Heart right ventricle (tissue), 16 donors: Measurements from ENCODE around the gene AP2M1. TPM values are rescaled to one million over a fixed set of nuclear protein-coding genes. Genes with fewer than 3 reads are reported as not detected.

Experiments
- ATAC-seq, 8 donors: fragments of 200-7000 bp; cut with Tn5 transposase; one replicate each; pipeline ENCODE4 v1.9.1; 2020; ENCODE audit warnings: mild to moderate bottlenecking in 8 of 8, moderate library complexity in 8 of 8, moderate number of reproducible peaks in 1 of 8
- DNase-seq, 2 donors: peaks; one replicate each; pipeline ENCODE4 v3.0.0-alpha.2; 2020
- H3K27ac ChIP-seq, 10 donors: fragments of 200-600 bp; sonication (generic) in 2 of 10; one replicate each; pipeline versions ENCODE4 v1.5.0 to v1.8.0; 2020 to 2022; ENCODE audit warnings: mild to moderate bottlenecking in 3 of 10
- H3K27me3 ChIP-seq, 7 donors: fragments of 200-600 bp; one replicate each; pipeline ENCODE4 v1.8.0; 2021 to 2022; ENCODE audit warnings: mild to moderate bottlenecking in 2 of 7
- H3K36me3 ChIP-seq, 9 donors: fragments of 200-600 bp; sonication (generic) in 1 of 9; one replicate each; pipeline versions ENCODE4 v1.5.0 to v1.8.0; 2020 to 2022; ENCODE audit warnings: mild to moderate bottlenecking in 2 of 9
- H3K4me1 ChIP-seq, 9 donors: fragments of 200-600 bp; sonication (generic) in 1 of 9; one replicate each; pipeline versions ENCODE4 v1.5.0 to v1.8.0; 2020 to 2022; ENCODE audit warnings: mild to moderate bottlenecking in 4 of 9
- H3K4me3 ChIP-seq, 10 donors: fragments of 200-600 bp; sonication (generic) in 2 of 10; one replicate each; pipeline versions ENCODE4 v1.5.0 to v1.8.0; 2020 to 2022; ENCODE audit warnings: mild to moderate bottlenecking in 7 of 10, moderate library complexity in 2 of 10
- H3K9me3 ChIP-seq, 11 donors: fragments of 200-600 bp in 10 of 11; sonication (generic) in 2 of 11; one replicate each; pipeline versions ENCODE4 v1.5.0 to v1.8.0; 2013 to 2022; ENCODE audit warnings: mild to moderate bottlenecking in 2 of 11, control low read depth in 1 of 11, moderate library complexity in 1 of 11
- whole genome bisulfite sequencing, 2 donors: extraction: QIAGEN DNeasy Blood & Tissue Kit; methylation state at CpG; one replicate each; pipeline ENCODE4 v1.1.7; 2013; ENCODE audit warnings: inconsistent platforms in 1 of 2; 5-methylcytosine and 5-hydroxymethylcytosine counted together
- intact Hi-C, 10 donors: fragments of 100-400 bp; cut with DNase I; formaldehyde crosslinking; loops; one replicate each; pipeline versions ENCODE4 v1.11.1 to v1.14.2; 2022
- polyA plus RNA-seq, 2 donors: library from polyadenylated mRNA; stranded (reverse); fragments of 200-250 nt; gene quantifications; one replicate each; pipeline ENCODE4 v1.2.3, GENCODE V29; 2013
- total RNA-seq, 10 donors: library from RNA; stranded (reverse); fragmentation: NEBNext Ultra II Directional in 3 of 10; extraction: Animal tissue kit (Norgen Biotek cat#: 25700) in 3 of 10; gene quantifications; one replicate each; pipeline versions ENCODE4 v1.2.1 to v1.2.4, GENCODE V29; 2021 to 2023
- TF ChIP-seq, protein P1 (sequence below), 9 donors: fragments of 200-600 bp; sonication (generic) in 2 of 9; IDR thresholded peaks; one replicate each; pipeline versions ENCODE4 v1.5.0 to v1.8.0; 2021 to 2022; ENCODE audit warnings: antibody characterized with exemption in 9 of 9, mild to moderate bottlenecking in 5 of 9, moderate library complexity in 1 of 9
- donor health status: Arrhythmogenic right ventricular cardiomyopathy.
- donor health status: ischemic (EF 13 %, LVEDD 7.1; RV severe dilation, severe dysfunction).
- donor health status: healthy with polysubstance abuse.
- donor health status: DM: no; HTN: yes; CAD: no.
- donor health status: DM: no; HTN: no; CAD: no.
- donor health status: ischemic (EF 25% LVEDD 6.9; RV normal size, moderate dysfunction).
- donor health status: ischemic (EF 25% LVEDD 5.7; RV mildly dilated, moderate dysfunction).
- donor health status: healthy.
- donor health status: DM: yes; HTN: yes; CAD: no.
- donor health status: Ischemic cardiomyopathy.
- donor health status: ischemic (EF 35%, LVEDD 5.7; RV mildly dilated, moderate dysfunction).
- donor health status: nonischemic (EF 11% LVEDD 7.7; RV severe dilation, severe dysfunction).
- donor health status: DM: yes; HTN: yes; CAD: no.
- donor health status: PGD.
- donor health status: ischemic (EF 29% LVEDD 5.4; RV normal size, mild dysfunction).
- donor health status: nonischemic (EF 23%, LVEDD 6.1; RV moderate dilation, normal function).

Gene AP2M1
- total and polyA plus RNA-seq, 12 donors, result 187 to 390 (median 321) TPM

DNA sequence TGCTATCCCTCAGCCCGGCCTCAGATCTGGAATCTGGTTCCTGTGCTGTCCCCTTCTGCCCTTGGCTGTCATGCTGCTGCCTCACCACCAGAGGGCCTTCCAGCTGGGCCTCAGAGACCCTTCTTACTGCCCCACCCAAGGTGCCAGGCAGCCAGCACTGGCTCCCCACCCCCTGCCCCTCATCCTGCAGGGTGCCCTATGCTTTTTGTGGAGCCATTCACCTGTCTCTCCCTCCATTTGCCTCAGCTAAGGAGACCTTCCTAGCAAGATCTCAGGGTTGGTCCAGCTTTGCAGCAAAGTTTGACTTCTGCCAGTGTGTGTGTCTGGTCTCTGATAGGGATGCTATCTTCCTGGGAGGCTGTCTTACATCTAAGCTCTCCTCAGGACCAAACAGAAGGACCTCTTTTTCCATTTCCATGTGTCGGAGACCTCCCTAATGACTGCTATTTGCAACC is 52.9 kb downstream of the AP2M1 start:
- intact Hi-C loops, result no loop called here
- Histone ChIP-seq H3K9me3 (no peaks in the 10 kb centered on the region), H3K27ac (no peak overlapping the region), H3K4me3 (no peak overlapping the region), H3K27me3 (peaks cover 17 to 78% (median 41%) of the 10 kb centered on the region in 7 donors), H3K4me1 (peaks cover 0 to 20% (median 11%) of the 10 kb centered on the region in 9 donors), H3K36me3 (no peaks in the 10 kb centered on the region)
- 59 to 61% methylated on average over 2 of the region's 2 CpGs for WGBS, 2 donors
- ATAC-seq (peak in 1 of 8 donors; percentile 31), DNase-seq (no peak)
- TF ChIP-seq, protein P1, sequence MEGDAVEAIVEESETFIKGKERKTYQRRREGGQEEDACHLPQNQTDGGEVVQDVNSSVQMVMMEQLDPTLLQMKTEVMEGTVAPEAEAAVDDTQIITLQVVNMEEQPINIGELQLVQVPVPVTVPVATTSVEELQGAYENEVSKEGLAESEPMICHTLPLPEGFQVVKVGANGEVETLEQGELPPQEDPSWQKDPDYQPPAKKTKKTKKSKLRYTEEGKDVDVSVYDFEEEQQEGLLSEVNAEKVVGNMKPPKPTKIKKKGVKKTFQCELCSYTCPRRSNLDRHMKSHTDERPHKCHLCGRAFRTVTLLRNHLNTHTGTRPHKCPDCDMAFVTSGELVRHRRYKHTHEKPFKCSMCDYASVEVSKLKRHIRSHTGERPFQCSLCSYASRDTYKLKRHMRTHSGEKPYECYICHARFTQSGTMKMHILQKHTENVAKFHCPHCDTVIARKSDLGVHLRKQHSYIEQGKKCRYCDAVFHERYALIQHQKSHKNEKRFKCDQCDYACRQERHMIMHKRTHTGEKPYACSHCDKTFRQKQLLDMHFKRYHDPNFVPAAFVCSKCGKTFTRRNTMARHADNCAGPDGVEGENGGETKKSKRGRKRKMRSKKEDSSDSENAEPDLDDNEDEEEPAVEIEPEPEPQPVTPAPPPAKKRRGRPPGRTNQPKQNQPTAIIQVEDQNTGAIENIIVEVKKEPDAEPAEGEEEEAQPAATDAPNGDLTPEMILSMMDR (IDR thresholded peaks at IDR 0.05), result peak; percentile 47 to 85 (median 73)

DNA sequence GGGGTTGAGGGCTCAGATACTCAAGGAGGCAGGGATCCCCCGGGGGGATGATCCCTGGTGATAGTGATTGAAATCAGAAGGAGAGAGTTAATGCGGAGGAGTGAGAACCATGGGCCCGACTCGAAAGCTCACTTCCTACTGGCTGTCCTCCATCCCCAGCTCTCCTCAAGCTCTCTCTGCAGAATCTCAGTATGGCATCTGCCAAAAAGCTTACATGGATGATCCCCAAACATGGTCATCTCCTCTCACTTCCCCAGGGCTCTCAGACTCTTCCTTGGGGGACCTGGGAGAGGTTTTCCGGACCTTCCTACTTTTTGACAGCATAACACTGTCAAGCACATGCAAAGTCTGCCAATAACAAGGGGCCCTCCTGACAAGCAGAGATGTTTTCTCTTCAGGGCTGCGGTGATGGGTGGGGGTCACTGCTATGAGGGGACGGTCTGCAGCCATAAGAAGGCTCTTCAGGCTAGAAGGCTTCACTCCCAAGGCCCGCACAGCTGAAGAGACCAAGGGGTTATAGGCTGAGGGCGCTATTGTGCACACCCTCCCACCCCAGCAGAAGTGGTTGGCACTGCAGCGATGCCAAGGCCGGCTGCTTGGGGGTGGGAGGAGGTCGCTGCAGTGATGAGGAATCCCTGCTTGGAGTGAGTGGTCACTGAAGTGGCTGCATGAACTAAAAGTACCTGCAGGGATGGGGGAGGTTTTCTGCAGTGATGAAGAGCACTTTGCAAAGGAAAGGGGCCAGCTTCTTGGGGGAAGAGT is 53.9 kb downstream of the AP2M1 start:
- TF ChIP-seq, protein P1 (IDR thresholded peaks at IDR 0.05), result no peak
- DNase-seq (no peak), ATAC-seq (no peak)
- Histone ChIP-seq H3K9me3 (no peaks in the 10 kb centered on the region), H3K4me3 (peak overlapping the region in 7 of 10 donors; percentile 49 to 69 (median 57)), H3K27ac (no peak overlapping the region), H3K27me3 (peaks cover 17 to 89% (median 51%) of the 10 kb centered on the region in 7 donors), H3K36me3 (no peaks in the 10 kb centered on the region), H3K4me1 (peaks cover 0 to 20% (median 11%) of the 10 kb centered on the region in 9 donors)
- intact Hi-C loops, result no loop called here
- 35 to 40% methylated on average over 12 of the region's 12 CpGs for WGBS, 2 donors

DNA sequence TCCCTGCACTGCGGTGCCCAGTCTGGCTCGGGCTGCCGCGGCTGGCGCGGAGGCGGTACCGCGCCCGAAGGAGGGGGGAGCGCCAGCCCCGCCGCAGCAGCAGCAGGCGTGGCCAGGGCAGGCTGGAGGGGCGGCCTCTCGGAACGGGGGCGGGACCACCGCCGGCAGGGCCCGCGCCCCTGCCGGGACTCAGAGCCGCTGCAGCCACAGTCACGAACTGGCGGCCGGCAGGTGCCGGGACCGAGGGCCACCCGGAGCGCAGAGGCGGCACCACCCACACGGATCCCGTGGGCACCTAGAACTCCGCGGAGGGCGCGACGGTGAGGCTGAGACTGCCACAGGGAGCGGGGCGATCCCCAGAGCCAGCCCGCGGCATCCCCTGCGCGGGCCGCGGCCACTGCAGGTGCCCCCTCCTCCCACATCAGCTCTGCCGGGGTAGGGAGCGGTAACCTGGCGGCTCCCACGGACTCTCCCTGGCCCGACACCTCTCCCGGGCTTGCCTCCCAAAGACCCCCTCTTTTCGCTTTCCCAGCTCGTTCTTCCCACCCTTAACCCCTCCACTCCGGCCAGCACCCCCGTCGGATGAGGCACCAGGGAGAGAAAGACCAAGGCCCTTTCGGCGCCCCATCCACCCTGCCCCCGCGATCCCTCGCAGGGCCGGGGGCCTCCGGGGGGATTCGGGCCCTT is 54.9 kb downstream of the AP2M1 start, which contains the start of gene VWA5B2:
Gene VWA5B2 (plus strand): TSS at position 192 of the 687 bp plus-strand sequence. CDS start 944 bp downstream, outside the sequence.
- peaks cover 0 to 20% (median 11%) of the 10 kb centered on the region in 9 donors for H3K4me1 ChIP-seq
- peak; percentile 84 to 91 (median 87) for ATAC-seq
- peak within 1 kb of the TSS; percentile 38 to 69 (median 54) for H3K4me3 ChIP-seq
- peak; percentile 36 to 67 for DNase-seq
- 0 to 1% methylated on average over 53 to 66 of the region's 66 CpGs for WGBS, 2 donors
- H3K36me3 ChIP-seq, result no peaks in the 10 kb centered on the region
- TF ChIP-seq, protein P1 (IDR thresholded peaks at IDR 0.05), result peak in 8 of 9 donors; percentile 5 to 45 (median 29)
- no peaks in the 10 kb centered on the region for H3K9me3 ChIP-seq
- no peak within 1 kb of the TSS for H3K27ac ChIP-seq
- intact Hi-C loops, result no loop called here
- peaks cover 17 to 90% (median 52%) of the 10 kb centered on the region in 7 donors for H3K27me3 ChIP-seq

DNA sequence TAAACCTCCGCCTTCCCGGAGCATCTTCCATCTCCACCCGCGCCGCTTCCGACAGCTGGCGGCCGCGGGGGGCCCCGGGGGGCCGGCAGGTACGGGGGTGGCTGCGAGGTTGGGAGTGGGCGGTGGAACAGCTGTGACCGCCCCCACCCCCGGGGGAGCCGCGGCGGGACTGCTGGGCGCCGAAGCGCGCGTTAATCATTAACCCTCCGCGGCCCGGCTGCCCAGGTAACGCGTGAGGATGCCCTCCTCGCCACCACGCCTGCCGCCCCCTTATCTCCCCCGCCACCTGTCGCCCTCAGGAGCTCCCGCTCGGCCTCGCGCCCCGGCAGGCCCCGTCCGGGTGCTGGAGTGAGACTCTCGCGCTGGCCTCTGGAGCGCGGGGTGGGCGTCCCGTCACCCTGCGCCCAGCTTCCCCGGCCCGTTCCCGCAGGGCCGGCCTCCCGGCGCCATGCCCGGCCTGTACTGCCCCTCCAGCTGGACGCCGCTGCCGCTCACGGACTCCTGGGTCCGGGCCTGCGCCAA is 55.5 kb downstream of the AP2M1 start:
- no peak for ATAC-seq
- Histone ChIP-seq H3K4me3 (peak overlapping the region; percentile 20 to 69 (median 54)), H3K36me3 (no peaks in the 10 kb centered on the region), H3K4me1 (peaks cover 0 to 20% (median 11%) of the 10 kb centered on the region in 9 donors), H3K27me3 (peaks cover 17 to 84% (median 52%) of the 10 kb centered on the region in 7 donors), H3K9me3 (no peaks in the 10 kb centered on the region), H3K27ac (no peak overlapping the region)
- intact Hi-C loops, result no loop called here
- 0 to 1% methylated on average over 50 to 61 of the region's 61 CpGs for WGBS, 2 donors
- no peak for DNase-seq
- TF ChIP-seq, protein P1 (IDR thresholded peaks at IDR 0.05), result no peak
